ENCODE results near the gene EXOSC5. TPM values are rescaled to one million over a fixed set of nuclear protein-coding genes. Genes with fewer than 3 reads are reported as not detected.

The EXOSC5 gene
- total and polyA plus RNA-seq, 4 donors: 5.5 to 15.4 (median 9.3) TPM

DNA sequence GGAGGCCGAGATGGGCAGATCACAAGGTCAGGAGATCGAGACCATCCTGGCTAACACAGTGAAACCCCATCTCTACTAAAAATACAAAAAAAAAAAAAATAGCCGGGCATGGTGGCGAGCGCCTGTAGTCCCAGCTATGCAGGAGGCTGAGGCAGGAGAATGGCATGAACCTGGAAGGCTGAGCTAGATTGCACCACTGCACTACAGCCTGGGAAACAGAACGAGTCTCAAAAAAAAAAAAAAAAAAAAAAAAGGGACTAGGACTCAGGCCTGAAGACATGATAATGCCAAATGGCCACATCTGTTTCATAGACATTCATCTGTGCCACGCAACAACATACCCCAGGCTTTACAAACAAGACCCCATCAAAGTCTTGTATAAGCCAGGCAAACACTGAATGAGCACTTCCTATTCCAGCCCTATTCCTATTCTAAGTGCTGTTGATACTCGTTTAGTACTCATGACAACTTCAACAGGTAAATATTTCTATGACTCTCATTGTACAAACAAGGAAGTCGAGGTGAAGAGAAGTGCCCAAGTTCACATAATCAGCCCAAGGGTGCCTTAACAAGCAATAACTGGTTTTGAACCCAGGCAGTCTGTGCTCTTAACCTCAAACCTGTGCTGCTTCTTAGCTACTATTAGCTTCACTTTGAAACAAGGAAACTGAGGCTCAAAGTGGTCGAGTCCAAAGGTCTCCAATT lies 34.9 kb downstream of the EXOSC5 start:
- H3K4me3 ChIP-seq (ENCODE audit: low read length in 2 of 2): no peak overlapping the region
- no peak overlapping the region for H3K27ac ChIP-seq (ENCODE audit: low read depth in 1 of 2, low read length in 2 of 2)
- H3K36me3 ChIP-seq (ENCODE audit: control insufficient read depth in 1 of 2, insufficient read depth in 2 of 2, low read length in 1 of 2): no peaks in the 10 kb centered on the region
- DNase-seq (no peak), ATAC-seq (ENCODE audit: low FRiP score) (no peak)
- H3K9me3 ChIP-seq (ENCODE audit: control insufficient read depth, low read length): no peaks in the 10 kb centered on the region
- 90 to 91% methylated on average over 10 of the region's 10 CpGs for WGBS, 2 donors
- H3K27me3 ChIP-seq (ENCODE audit: control insufficient read depth in 1 of 2, insufficient read depth in 2 of 2, low read length in 1 of 2): no peaks in the 10 kb centered on the region
- H3K4me1 ChIP-seq (ENCODE audit: control insufficient read depth in 1 of 2, insufficient read depth in 2 of 2, low read length in 2 of 2): no peaks in the 10 kb centered on the region
- intact Hi-C loops (cut with DNase I): no loop called here

DNA sequence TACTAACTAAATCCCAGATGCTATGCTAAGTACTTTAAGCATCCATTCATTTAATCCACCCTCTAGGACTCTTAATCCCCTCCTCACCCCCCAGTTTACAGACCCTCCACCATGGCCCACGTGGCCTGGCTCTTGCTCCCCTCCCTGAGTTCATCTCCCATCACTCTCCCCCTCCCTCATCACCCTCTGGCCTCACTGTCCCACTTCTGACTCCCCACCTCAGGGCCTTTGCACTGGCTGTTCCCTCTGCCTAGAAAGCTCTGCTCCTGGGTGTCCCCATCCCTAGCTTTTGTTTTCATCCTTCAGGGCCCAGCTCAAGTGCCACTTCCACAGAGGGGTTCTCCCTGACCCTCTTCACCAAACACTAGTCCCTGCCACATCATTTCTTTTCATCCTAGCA lies 37.4 kb downstream of the EXOSC5 start:
- H3K4me1 ChIP-seq (ENCODE audit: control insufficient read depth in 1 of 2, insufficient read depth in 2 of 2, low read length in 2 of 2): no peaks in the 10 kb centered on the region
- intact Hi-C loops (cut with DNase I): loop anchor here in 1 of 2 donors (5.0 kb wide), 1 partner anchor 37 kb away; no protein-coding TSS in a partner anchor
- 92 to 100% methylated on average over 1 of the region's 1 CpG for WGBS, 2 donors

DNA sequence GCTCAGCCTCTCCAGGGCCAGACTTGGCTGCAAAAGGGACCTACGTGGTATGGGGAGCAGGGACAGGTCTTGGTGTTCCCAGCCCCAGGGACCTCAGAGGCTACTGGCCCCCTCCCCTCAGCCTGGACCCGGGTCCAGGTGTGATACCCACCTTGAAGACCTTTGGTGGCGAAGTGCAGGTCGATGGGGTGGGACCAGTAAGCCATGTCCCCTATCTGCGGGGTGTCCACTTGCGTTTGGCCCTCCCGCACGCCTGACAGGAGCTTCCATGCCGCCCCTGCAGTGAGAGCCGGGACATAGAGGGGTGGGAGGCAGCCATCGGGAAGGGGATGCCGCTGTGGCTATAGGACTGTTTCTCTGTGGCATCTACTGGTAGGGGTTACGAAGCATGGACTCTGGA lies 39.4 kb downstream of the EXOSC5 start:
- no peak for ATAC-seq (ENCODE audit: low FRiP score)
- Histone ChIP-seq H3K36me3 (ENCODE audit: control insufficient read depth in 1 of 2, insufficient read depth in 2 of 2, low read length in 1 of 2) (no peaks in the 10 kb centered on the region), H3K4me3 (ENCODE audit: low read length in 2 of 2) (no peak overlapping the region), H3K27me3 (ENCODE audit: control insufficient read depth in 1 of 2, insufficient read depth in 2 of 2, low read length in 1 of 2) (no peaks in the 10 kb centered on the region), H3K9me3 (ENCODE audit: control insufficient read depth, low read length) (no peaks in the 10 kb centered on the region), H3K4me1 (ENCODE audit: control insufficient read depth in 1 of 2, insufficient read depth in 2 of 2, low read length in 2 of 2) (no peaks in the 10 kb centered on the region), H3K27ac (ENCODE audit: low read depth in 1 of 2, low read length in 2 of 2) (no peak overlapping the region)
- no peak for DNase-seq
- intact Hi-C loops (cut with DNase I): loop anchor here in 1 of 2 donors (5.0 kb wide), 1 partner anchor 35 kb away; no protein-coding TSS in a partner anchor
- WGBS, 2 donors: 89 to 91% methylated on average over 13 of the region's 13 CpGs

More for the DNA sequence above, 37.4 kb downstream of the EXOSC5 start:
- Histone ChIP-seq H3K27ac (ENCODE audit: low read depth in 1 of 2, low read length in 2 of 2) (no peak overlapping the region), H3K4me3 (ENCODE audit: low read length in 2 of 2) (no peak overlapping the region), H3K9me3 (ENCODE audit: control insufficient read depth, low read length) (no peaks in the 10 kb centered on the region), H3K36me3 (ENCODE audit: control insufficient read depth in 1 of 2, insufficient read depth in 2 of 2, low read length in 1 of 2) (no peaks in the 10 kb centered on the region), H3K27me3 (ENCODE audit: control insufficient read depth in 1 of 2, insufficient read depth in 2 of 2, low read length in 1 of 2) (no peaks in the 10 kb centered on the region)
- DNase-seq: no peak
- ATAC-seq (ENCODE audit: low FRiP score): no peak

DNA sequence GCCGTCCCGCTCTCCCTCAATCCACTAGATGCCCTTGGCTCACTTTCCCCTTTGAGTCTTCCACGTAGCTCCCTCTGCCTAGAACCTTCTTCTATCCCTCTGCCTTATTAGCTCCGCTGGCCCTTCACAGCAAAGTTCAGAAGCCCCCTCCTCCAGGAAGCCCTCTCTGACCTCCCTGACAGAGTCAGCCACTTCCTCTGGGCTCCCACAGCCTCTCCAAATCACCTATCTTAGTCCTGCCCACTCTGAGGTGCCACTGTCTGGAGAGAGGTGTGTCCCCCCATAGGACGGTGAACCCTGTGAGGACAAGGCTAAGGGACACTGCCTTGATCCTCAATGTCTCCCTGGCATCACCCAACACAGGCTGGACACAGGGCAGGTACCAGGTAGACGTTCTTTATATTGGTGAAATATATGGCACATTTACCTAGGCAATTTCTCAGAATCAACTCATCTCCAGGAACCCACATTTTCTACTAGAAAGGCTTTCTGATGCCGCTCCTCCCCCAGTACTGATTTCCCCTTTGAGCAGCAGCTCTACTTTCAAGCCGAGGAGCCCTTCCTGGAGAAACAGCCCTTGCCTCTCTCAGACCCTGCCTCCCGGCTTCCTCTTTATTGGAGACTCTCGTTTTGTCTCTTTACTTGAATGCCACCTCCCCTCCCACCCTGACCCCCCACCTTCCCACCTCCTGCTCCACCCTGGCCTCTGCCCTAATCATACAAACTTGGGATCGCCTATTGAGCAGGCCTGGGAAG lies 40.0 kb downstream of the EXOSC5 start:
- DNase-seq: no peak
- Histone ChIP-seq H3K4me1 (ENCODE audit: control insufficient read depth in 1 of 2, insufficient read depth in 2 of 2, low read length in 2 of 2) (no peaks in the 10 kb centered on the region), H3K4me3 (ENCODE audit: low read length in 2 of 2) (no peak overlapping the region), H3K27ac (ENCODE audit: low read depth in 1 of 2, low read length in 2 of 2) (no peak overlapping the region), H3K9me3 (ENCODE audit: control insufficient read depth, low read length) (no peaks in the 10 kb centered on the region), H3K27me3 (ENCODE audit: control insufficient read depth in 1 of 2, insufficient read depth in 2 of 2, low read length in 1 of 2) (no peaks in the 10 kb centered on the region), H3K36me3 (ENCODE audit: control insufficient read depth in 1 of 2, insufficient read depth in 2 of 2, low read length in 1 of 2) (no peaks in the 10 kb centered on the region)
- intact Hi-C loops (cut with DNase I): loop anchor here in 1 of 2 donors (5.0 kb wide), 1 partner anchor 35 kb away; no protein-coding TSS in a partner anchor
- WGBS, 2 donors: 85 to 87% methylated on average over 11 of the region's 11 CpGs
- ATAC-seq (ENCODE audit: low FRiP score): no peak

DNA sequence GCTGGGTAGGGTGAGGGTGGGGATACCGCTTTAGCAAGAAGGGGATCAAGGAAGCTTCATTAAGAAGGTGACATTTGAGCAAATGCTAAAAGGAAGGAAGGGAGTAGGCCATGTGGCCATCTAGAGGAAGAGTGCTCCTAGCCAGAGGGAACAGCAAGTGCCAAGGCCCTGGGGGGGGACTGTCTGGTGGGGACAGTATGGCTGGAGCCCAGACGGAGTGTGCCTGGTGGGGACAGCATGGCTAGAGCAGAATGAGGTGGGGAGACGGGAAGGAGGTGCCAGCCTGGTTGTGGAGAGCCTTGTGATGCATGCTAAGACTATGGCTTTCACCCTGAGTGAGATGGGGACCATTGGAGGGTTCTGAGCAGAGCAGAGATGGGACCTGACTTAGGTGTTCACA lies 41.4 kb downstream of the EXOSC5 start:
- Histone ChIP-seq H3K4me1 (ENCODE audit: control insufficient read depth in 1 of 2, insufficient read depth in 2 of 2, low read length in 2 of 2) (no peaks in the 10 kb centered on the region), H3K27ac (ENCODE audit: low read depth in 1 of 2, low read length in 2 of 2) (no peak overlapping the region), H3K27me3 (ENCODE audit: control insufficient read depth in 1 of 2, insufficient read depth in 2 of 2, low read length in 1 of 2) (no peaks in the 10 kb centered on the region), H3K4me3 (ENCODE audit: low read length in 2 of 2) (no peak overlapping the region), H3K9me3 (ENCODE audit: control insufficient read depth, low read length) (no peaks in the 10 kb centered on the region), H3K36me3 (ENCODE audit: control insufficient read depth in 1 of 2, insufficient read depth in 2 of 2, low read length in 1 of 2) (no peaks in the 10 kb centered on the region)
- 69 to 71% methylated on average over 3 of the region's 3 CpGs for WGBS, 2 donors
- DNase-seq (no peak), ATAC-seq (ENCODE audit: low FRiP score) (no peak)
- intact Hi-C loops (cut with DNase I): loop anchor here in 1 of 2 donors (5.0 kb wide), 1 partner anchor 34 kb away; no protein-coding TSS in a partner anchor

DNA sequence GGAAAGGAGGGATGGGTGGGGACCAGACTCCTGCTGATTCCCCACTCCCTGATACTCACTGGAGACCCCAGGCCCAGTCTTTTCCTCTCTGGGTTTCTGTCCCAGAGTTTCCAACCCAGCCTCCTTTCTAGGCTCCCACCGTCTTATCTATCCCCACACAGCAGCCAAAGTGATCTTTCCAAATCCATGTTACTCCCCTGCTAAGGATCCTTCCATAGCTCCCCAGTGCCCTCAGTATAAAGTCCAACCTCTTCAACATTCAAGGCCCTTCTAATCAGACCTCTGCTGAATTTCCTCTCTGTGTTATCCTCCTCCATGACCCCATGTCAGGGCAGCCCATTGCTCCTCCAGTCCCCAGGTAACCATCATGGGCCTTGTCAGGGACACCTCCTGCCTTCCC lies 42.1 kb downstream of the EXOSC5 start:
- DNase-seq (no peak), ATAC-seq (ENCODE audit: low FRiP score) (no peak)
- 88 to 90% methylated on average over 1 of the region's 1 CpG for WGBS, 2 donors
- Histone ChIP-seq H3K36me3 (ENCODE audit: control insufficient read depth in 1 of 2, insufficient read depth in 2 of 2, low read length in 1 of 2) (no peaks in the 10 kb centered on the region), H3K9me3 (ENCODE audit: control insufficient read depth, low read length) (no peaks in the 10 kb centered on the region), H3K27ac (ENCODE audit: low read depth in 1 of 2, low read length in 2 of 2) (no peak overlapping the region), H3K4me3 (ENCODE audit: low read length in 2 of 2) (no peak overlapping the region), H3K27me3 (ENCODE audit: control insufficient read depth in 1 of 2, insufficient read depth in 2 of 2, low read length in 1 of 2) (no peaks in the 10 kb centered on the region), H3K4me1 (ENCODE audit: control insufficient read depth in 1 of 2, insufficient read depth in 2 of 2, low read length in 2 of 2) (no peaks in the 10 kb centered on the region)
- intact Hi-C loops (cut with DNase I): loop anchor here in 1 of 2 donors (5.0 kb wide), 1 partner anchor 33 kb away; no protein-coding TSS in a partner anchor

DNA sequence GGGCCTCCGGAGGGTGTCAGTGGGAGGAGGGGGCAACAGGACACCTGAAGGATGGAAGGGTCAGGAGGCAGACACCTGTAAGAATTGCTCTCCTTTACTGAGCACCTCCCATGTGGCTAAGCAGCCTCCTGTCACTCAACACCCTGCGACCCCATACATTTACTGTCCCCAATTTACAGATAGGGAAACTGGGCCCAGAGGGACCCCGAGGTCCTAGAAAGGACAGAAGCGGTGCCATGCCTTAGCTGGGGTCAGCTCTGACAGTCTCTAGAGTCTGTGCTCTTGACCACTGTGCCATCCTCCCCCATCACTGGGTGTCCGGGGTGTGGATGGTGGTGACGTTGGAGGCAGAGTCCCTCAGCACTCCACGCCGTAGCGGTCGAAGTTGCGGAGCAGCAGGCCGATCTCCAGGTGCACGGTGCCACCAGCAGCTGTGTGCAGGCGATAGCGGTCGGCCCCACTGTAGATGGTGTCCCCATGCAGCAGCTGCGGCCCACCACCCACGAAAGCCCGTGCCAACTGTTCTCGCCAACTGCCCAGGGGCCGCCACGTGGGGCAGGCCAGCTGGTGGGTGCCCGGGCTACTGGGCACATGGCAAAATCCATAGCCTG lies 42.7 kb downstream of the EXOSC5 start:
- Histone ChIP-seq H3K4me3 (ENCODE audit: low read length in 2 of 2) (no peak overlapping the region), H3K27ac (ENCODE audit: low read depth in 1 of 2, low read length in 2 of 2) (no peak overlapping the region), H3K9me3 (ENCODE audit: control insufficient read depth, low read length) (no peaks in the 10 kb centered on the region), H3K27me3 (ENCODE audit: control insufficient read depth in 1 of 2, insufficient read depth in 2 of 2, low read length in 1 of 2) (no peaks in the 10 kb centered on the region), H3K36me3 (ENCODE audit: control insufficient read depth in 1 of 2, insufficient read depth in 2 of 2, low read length in 1 of 2) (no peaks in the 10 kb centered on the region), H3K4me1 (ENCODE audit: control insufficient read depth in 1 of 2, insufficient read depth in 2 of 2, low read length in 2 of 2) (no peaks in the 10 kb centered on the region)
- ATAC-seq (ENCODE audit: low FRiP score) (no peak), DNase-seq (peak; percentile 60 to 83)
- intact Hi-C loops (cut with DNase I): loop anchor here in 1 of 2 donors (5.0 kb wide), 2 partner anchors 42 to 73 kb away; partner anchors contain the start of genes B3GNT8 and CCDC97
- WGBS, 2 donors: 90 to 91% methylated on average over 23 of the region's 23 CpGs

DNA sequence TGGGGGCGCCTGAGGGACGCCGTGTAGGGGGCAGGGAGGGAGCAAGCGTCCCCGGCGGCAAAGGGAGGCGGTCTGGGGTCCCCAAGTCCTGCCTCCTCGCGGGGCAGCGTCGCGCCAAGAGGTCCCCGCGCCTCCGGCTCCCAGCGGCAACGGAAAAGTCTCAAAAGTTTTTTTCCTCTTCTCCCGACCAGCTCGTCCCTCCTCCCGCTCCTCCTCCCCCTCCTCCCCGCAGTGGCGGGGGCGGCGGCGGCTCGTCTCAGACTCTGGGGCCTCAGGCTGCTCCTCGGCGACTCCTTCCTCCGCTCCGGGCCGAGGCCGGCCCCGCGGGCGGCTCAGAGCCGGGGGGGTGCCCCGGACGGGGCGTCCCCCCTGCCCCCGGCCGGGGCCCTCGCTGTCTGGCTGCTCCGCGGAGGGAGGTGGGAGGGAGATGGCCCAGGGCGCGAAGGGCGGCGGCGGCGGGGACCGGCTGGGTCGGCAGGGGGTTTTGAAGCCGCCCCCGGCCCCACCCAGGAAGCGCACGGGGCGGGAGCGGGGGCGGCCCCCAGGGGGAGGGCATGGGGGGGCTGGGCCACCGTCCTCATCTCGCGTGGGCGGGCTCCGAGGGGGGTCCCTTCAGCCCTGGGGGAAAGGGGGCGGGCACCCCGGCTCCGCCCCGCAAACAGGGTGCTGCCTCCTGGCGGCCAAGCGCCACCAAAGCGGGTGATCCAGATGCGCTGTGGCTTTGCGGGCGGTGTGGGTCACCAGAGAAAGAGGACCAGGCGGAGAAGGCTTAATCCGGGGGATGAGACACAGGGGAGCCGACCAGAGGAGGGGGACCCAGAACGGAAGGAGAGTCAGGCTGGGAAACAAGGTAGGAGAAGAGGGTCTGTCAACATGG lies 43.5 kb downstream of the EXOSC5 start, which contains the start of gene TGFB1:
TGFB1 (minus strand) TSS at position 457 of the 877 bp plus-strand sequence. CDS start 878 bp downstream, outside the sequence.
- DNase-seq: peak; percentile 96 to 97
- H3K9me3 ChIP-seq (ENCODE audit: control insufficient read depth, low read length): no peaks in the 10 kb centered on the region
- 0 to 1% methylated on average over 51 to 78 of the region's 78 CpGs for WGBS, 2 donors
- H3K4me1 ChIP-seq (ENCODE audit: control insufficient read depth in 1 of 2, insufficient read depth in 2 of 2, low read length in 2 of 2): no peaks in the 10 kb centered on the region
- peak within 1 kb of the TSS in 1 of 2 donors; percentile 34 for H3K27ac ChIP-seq (ENCODE audit: low read depth in 1 of 2, low read length in 2 of 2)
- ATAC-seq (ENCODE audit: low FRiP score): peak; percentile 91
- no peaks in the 10 kb centered on the region for H3K36me3 ChIP-seq (ENCODE audit: control insufficient read depth in 1 of 2, insufficient read depth in 2 of 2, low read length in 1 of 2)
- intact Hi-C loops (cut with DNase I): loop anchor here in 1 of 2 donors (2.0 to 5.0 kb wide), 3 partner anchors 29 to 74 kb away; partner anchors contain the start of genes B3GNT8 and CCDC97
- no peaks in the 10 kb centered on the region for H3K27me3 ChIP-seq (ENCODE audit: control insufficient read depth in 1 of 2, insufficient read depth in 2 of 2, low read length in 1 of 2)
- peak within 1 kb of the TSS; percentile 34 to 77 for H3K4me3 ChIP-seq (ENCODE audit: low read length in 2 of 2)

Measured in aorta (tissue), 5 donors.